HG03060 (cell line): ENCODE results near the gene RGS7.
A peak's percentile ranks its signal among the peaks of the same experiment; 100 is the strongest.

Experiments
- ATAC-seq: cut with Tn5 transposase; IDR thresholded peaks from one replicate; pipeline ENCODE4 v1.9.1; 2021; ENCODE audit warnings: low read depth, moderate number of reproducible peaks; ENCODE audit not compliant: unreplicated experiment

The RGS7 gene

GRCh38 chr1:241356519-241357365 lies at the start of gene RGS7:
RGS7 (minus strand) TSS chr1:241357205.
- no peak for ATAC-seq

- ATAC-seq = no peak
Observed at GRCh38 chr1:241406421-241406820, 49.4 kb upstream of the RGS7 start.

GRCh38 chr1:241401156-241401555 lies 44.2 kb upstream of the RGS7 start:
- ATAC-seq = no peak

- ATAC-seq = no peak
Observed at GRCh38 chr1:241396747-241397681, 40.0 kb upstream of the RGS7 start.

GRCh38 chr1:241391926-241392710 lies 35.1 kb upstream of the RGS7 start:
- no peak for ATAC-seq

- no peak for ATAC-seq
Observed at GRCh38 chr1:241390526-241390925, 33.5 kb upstream of the RGS7 start.

GRCh38 chr1:241389400-241389799 lies 32.4 kb upstream of the RGS7 start:
- no peak for ATAC-seq

- ATAC-seq = no peak
Observed at GRCh38 chr1:241387216-241387615, 30.2 kb upstream of the RGS7 start.

- ATAC-seq = no peak
Observed at GRCh38 chr1:241376701-241377100, 19.7 kb upstream of the RGS7 start.

GRCh38 chr1:241375886-241376285 lies 18.9 kb upstream of the RGS7 start:
- ATAC-seq = no peak

GRCh38 chr1:241366196-241366595 lies 9.2 kb upstream of the RGS7 start:
- ATAC-seq = no peak

GRCh38 chr1:241362350-241362749 lies 5.3 kb upstream of the RGS7 start:
- ATAC-seq = no peak

GRCh38 chr1:241357366-241358340 lies 648 bp upstream of the RGS7 start:
- no peak for ATAC-seq

GRCh38 chr1:241356187-241356518 lies 852 bp downstream of the RGS7 start:
- no peak for ATAC-seq

GRCh38 chr1:241355311-241356010 lies 1.5 kb downstream of the RGS7 start:
- no peak for ATAC-seq

GRCh38 chr1:241352401-241352800 lies 4.6 kb downstream of the RGS7 start:
- ATAC-seq = no peak

GRCh38 chr1:241351841-241352240 lies 5.2 kb downstream of the RGS7 start:
- no peak for ATAC-seq

GRCh38 chr1:241343956-241344355 lies 13.0 kb downstream of the RGS7 start:
- no peak for ATAC-seq

- peak; percentile 37 for ATAC-seq
Observed at GRCh38 chr1:241336335-241336734, 20.7 kb downstream of the RGS7 start.
